Glutamatergic neuron (in vitro differentiated cells): ENCODE measurements around the gene VEZF1. TPM values are rescaled to one million over a fixed set of nuclear protein-coding genes. Genes with fewer than 3 reads are reported as not detected.

Source experiments
- DNase-seq: peaks from one replicate; pipeline ENCODE4 v3.0.0; 2022
- H3K27ac Mint-ChIP-seq: one replicate; pipeline ENCODE4 v1.8.0; 2020; ENCODE audit warnings: mild to moderate bottlenecking, mixed read lengths, inconsistent platforms; ENCODE audit not compliant: unreplicated experiment
- H3K27me3 Mint-ChIP-seq: one replicate; pipeline ENCODE4 v1.8.0; 2020; ENCODE audit warnings: mild to moderate bottlenecking, moderate library complexity, mixed read lengths, inconsistent platforms; ENCODE audit not compliant: unreplicated experiment
- H3K36me3 Mint-ChIP-seq: one replicate; pipeline ENCODE4 v1.8.0; 2020; ENCODE audit warnings: mild to moderate bottlenecking, mixed read lengths, inconsistent platforms; ENCODE audit not compliant: unreplicated experiment
- H3K4me1 Mint-ChIP-seq: one replicate; pipeline ENCODE4 v1.8.0; 2020; ENCODE audit warnings: mild to moderate bottlenecking, low read depth, mixed read lengths, inconsistent platforms; ENCODE audit not compliant: unreplicated experiment
- H3K4me3 Mint-ChIP-seq: one replicate; pipeline ENCODE4 v1.8.0; 2020; ENCODE audit warnings: mild to moderate bottlenecking, mixed read lengths, inconsistent platforms; ENCODE audit not compliant: unreplicated experiment
- H3K9me3 Mint-ChIP-seq: one replicate; pipeline ENCODE4 v1.8.0; 2020; ENCODE audit warnings: mild to moderate bottlenecking, moderate library complexity, mixed read lengths, inconsistent platforms; ENCODE audit not compliant: unreplicated experiment
- total RNA-seq: library from RNA; stranded (reverse); fragmentation: NEBNext Ultra II Directional; extraction: Animal tissue kit (Norgen Biotek cat#: 25700); gene quantifications from one replicate; pipeline ENCODE4 v1.2.1, GENCODE V29; 2021; ENCODE audit not compliant: unreplicated experiment
- TF ChIP-seq, protein P1 (sequence below): fragments of 200-600 bp; sonication (generic); IDR thresholded peaks from one replicate; pipeline ENCODE4 v1.5.0; 2021; ENCODE audit not compliant: partially characterized antibody, unreplicated experiment

Gene VEZF1
- total RNA-seq, 1 donor from 2014 or later, result 88.3 TPM

DNA sequence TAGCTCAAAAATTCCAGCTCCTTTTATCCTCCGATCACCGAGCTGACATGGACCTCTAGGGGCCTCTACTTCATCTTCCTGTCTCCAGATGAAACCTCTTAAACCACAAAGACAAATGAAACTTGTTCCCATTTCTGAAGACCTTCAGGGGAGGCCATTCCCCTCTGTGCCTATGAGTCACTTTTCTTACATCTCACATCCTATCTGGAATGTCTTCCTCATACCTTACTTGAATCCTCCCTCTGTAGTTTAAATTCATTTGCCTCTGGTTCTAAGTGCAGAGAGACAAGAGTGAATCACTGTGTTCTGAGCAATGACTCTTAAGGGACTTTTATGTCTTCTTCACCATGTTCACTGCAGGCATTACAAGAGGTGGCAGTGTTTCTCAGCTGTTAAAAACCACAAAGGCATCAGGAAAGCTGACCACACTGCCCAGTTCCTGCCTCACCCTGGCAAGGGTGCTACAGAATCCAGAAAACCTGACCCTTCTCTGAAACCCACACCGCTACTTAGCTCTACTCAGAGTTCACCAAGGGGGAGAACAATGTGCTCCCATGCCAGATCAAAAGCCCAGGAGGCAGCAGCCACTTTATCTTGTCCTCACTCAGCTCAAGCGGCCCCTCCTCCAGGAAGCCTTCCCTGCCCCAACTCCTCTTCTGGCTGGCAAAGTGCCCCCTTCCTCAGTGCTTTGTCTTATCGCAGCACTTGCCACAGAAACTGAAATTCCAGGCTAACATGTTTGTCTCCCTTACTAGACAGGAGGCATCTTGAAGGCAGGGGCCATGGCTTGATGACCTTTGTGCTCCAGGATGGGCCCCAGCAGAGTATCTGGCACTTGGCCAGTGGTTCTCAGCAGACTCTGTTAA, 39.3 kb downstream of the VEZF1 start:
- DNase-seq, result no peak
- Mint-ChIP-seq H3K27ac (no peak overlapping the region), H3K27me3 (peaks cover 6% of the 10 kb centered on the region), H3K9me3 (no peaks in the 10 kb centered on the region), H3K4me1 (peaks cover 23% of the 10 kb centered on the region), H3K4me3 (no peak overlapping the region), H3K36me3 (no peaks in the 10 kb centered on the region)
- TF ChIP-seq, protein P1, sequence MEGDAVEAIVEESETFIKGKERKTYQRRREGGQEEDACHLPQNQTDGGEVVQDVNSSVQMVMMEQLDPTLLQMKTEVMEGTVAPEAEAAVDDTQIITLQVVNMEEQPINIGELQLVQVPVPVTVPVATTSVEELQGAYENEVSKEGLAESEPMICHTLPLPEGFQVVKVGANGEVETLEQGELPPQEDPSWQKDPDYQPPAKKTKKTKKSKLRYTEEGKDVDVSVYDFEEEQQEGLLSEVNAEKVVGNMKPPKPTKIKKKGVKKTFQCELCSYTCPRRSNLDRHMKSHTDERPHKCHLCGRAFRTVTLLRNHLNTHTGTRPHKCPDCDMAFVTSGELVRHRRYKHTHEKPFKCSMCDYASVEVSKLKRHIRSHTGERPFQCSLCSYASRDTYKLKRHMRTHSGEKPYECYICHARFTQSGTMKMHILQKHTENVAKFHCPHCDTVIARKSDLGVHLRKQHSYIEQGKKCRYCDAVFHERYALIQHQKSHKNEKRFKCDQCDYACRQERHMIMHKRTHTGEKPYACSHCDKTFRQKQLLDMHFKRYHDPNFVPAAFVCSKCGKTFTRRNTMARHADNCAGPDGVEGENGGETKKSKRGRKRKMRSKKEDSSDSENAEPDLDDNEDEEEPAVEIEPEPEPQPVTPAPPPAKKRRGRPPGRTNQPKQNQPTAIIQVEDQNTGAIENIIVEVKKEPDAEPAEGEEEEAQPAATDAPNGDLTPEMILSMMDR, result no peak

DNA sequence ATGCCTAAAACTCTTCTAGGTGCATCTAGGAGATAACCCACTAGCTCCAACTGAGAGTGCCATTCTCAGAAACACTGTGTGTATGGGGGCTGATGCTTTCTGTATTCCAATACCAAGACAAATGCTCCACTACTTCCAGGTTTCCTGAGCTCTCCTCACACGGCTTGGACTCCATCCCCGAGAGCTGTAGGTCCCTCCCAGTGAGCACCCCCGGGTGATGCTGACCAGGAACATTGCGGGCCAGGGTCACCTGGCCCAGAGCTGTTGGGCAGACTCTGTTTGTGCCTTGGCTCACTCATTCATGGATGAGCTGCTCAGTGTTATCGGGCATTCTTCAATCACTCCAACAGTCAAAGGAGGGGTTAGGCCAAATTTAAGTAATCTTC, 39.9 kb downstream of the VEZF1 start:
- Mint-ChIP-seq H3K27me3 (peaks cover 3% of the 10 kb centered on the region), H3K36me3 (no peaks in the 10 kb centered on the region), H3K27ac (no peak overlapping the region), H3K4me3 (no peak overlapping the region), H3K4me1 (peaks cover 23% of the 10 kb centered on the region), H3K9me3 (no peaks in the 10 kb centered on the region)
- no peak for DNase-seq
- TF ChIP-seq, protein P1, result no peak

DNA sequence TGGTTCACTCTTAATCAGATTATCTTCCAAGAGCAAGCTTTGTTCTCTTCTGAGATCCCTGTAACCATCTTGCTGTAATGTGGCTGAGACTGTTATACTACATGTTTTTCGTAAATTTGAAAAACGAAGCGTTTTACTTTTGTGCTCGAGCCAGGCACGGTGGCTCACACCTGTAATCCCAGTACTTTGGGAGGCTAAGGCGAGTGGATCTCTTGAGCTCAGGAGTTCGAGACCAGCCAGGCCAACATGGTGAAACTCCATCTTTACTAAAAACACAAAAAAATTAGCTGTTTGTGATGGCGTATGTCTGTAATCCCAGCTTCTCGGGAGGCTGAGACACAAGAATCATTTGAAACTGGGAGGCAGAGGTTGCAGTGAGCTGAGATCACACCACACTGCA, 40.7 kb downstream of the VEZF1 start:
- no peak overlapping the region for H3K4me3 Mint-ChIP-seq
- no peaks in the 10 kb centered on the region for H3K9me3 Mint-ChIP-seq
- H3K36me3 Mint-ChIP-seq, result no peaks in the 10 kb centered on the region
- no peak for DNase-seq
- H3K27me3 Mint-ChIP-seq, result peaks cover 3% of the 10 kb centered on the region
- TF ChIP-seq, protein P1, result no peak
- H3K27ac Mint-ChIP-seq, result no peak overlapping the region
- peaks cover 16% of the 10 kb centered on the region for H3K4me1 Mint-ChIP-seq

DNA sequence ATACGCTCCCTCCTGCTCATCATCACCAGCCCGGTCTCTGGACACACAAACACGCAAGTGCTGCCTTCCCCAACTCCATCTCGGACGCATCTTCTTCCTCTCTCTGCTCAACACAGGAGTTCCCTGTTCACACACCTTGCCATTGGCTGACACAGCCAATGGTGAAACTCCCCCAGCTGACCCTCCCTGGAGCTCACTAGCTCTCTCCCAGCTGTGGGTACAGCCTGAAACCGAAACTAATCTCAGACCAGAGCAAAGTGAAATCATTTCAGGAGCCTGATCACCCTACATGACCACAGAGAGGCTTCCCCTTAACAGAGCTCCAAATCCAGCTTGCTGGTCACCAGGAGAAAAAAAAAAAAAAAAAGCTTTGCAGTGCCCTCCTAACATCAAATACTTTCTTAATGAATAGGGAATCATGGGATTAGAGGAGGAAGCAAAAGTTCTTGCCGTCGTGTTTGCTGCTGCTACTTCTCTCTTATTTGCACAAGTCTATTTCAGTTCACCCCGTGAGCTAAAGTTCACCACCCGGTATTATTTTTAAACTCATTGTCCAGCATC, 41.2 kb downstream of the VEZF1 start:
- H3K36me3 Mint-ChIP-seq, result no peaks in the 10 kb centered on the region
- TF ChIP-seq, protein P1, result no peak
- no peak overlapping the region for H3K27ac Mint-ChIP-seq
- no peak for DNase-seq
- peaks cover 3% of the 10 kb centered on the region for H3K27me3 Mint-ChIP-seq
- H3K4me3 Mint-ChIP-seq, result no peak overlapping the region
- no peaks in the 10 kb centered on the region for H3K9me3 Mint-ChIP-seq
- peaks cover 18% of the 10 kb centered on the region for H3K4me1 Mint-ChIP-seq
